Activated CD4-positive, alpha-beta memory T cell treated with anti-CD3 and anti-CD28 coated beads, Interleukin-2, amount 10 ng/mL, durations not matched to agents 7 days and 5 days (primary cell): ENCODE measurements around the gene CAMK2B. TPM values are rescaled to one million over a fixed set of nuclear protein-coding genes. Genes with fewer than 3 reads are reported as not detected.

ENCODE experiments used
- CTCF ChIA-PET: fragments of 350-600 bp; sonication (Branson Sonifier 250); formaldehyde crosslinking; loops from one replicate; lab custom pipeline; 2021; ENCODE audit warnings: antibody characterized with exemption, inconsistent platforms; lab: Charles Lee
- POLR2A ChIA-PET: fragments of 350-600 bp; sonication (Branson Sonifier 250); formaldehyde crosslinking; loops from one replicate; lab custom pipeline; 2021; ENCODE audit warnings: antibody characterized with exemption; lab: Charles Lee
- DNase-seq: peaks from one replicate; pipeline ENCODE4 v3.0.0-alpha.2; 2020
- H3K27ac Mint-ChIP-seq: one replicate; pipeline ENCODE4 v1.8.0; 2021; ENCODE audit warnings: mild to moderate bottlenecking, mixed read lengths
- H3K27me3 Mint-ChIP-seq: one replicate; pipeline ENCODE4 v1.8.0; 2021; ENCODE audit warnings: mixed read lengths
- H3K36me3 Mint-ChIP-seq: one replicate; pipeline ENCODE4 v1.8.0; 2021; ENCODE audit warnings: low read depth, mixed read lengths
- H3K4me1 Mint-ChIP-seq: one replicate; pipeline ENCODE4 v1.8.0; 2021; ENCODE audit warnings: mixed read lengths
- H3K4me3 Mint-ChIP-seq: one replicate; pipeline ENCODE4 v1.8.0; 2021; ENCODE audit warnings: mild to moderate bottlenecking, mixed read lengths
- H3K9me3 Mint-ChIP-seq: one replicate; pipeline ENCODE4 v1.8.0; 2021; ENCODE audit warnings: mixed read lengths
- total RNA-seq, 2 experiments: library from RNA; stranded (reverse); gene quantifications; one replicate each; pipeline ENCODE4 v1.2.3, GENCODE V29; 2021

CAMK2B gene
- total RNA-seq, 2 experiments from 2014 or later: 0.10 TPM; not detected in 1

- peak; percentile 10 for DNase-seq
- ChIA-PET POLR2A (no interaction called here), CTCF (no interaction called here)
- no peaks in the 10 kb centered on the region for H3K9me3 Mint-ChIP-seq
- H3K4me3 Mint-ChIP-seq: no peak overlapping the region
- no peak overlapping the region for H3K27ac Mint-ChIP-seq
- H3K36me3 Mint-ChIP-seq: no peaks in the 10 kb centered on the region
- peaks cover 5% of the 10 kb centered on the region for H3K4me1 Mint-ChIP-seq
- H3K27me3 Mint-ChIP-seq: peaks cover 34% of the 10 kb centered on the region
Measured at GRCh38 chr7:44311561-44312495, 13.6 kb downstream of the CAMK2B start.

- ChIA-PET CTCF (no interaction called here), POLR2A (no interaction called here)
- Mint-ChIP-seq H3K9me3 (no peaks in the 10 kb centered on the region), H3K4me3 (no peak overlapping the region), H3K27me3 (peaks cover 23% of the 10 kb centered on the region), H3K4me1 (peaks cover 8% of the 10 kb centered on the region), H3K36me3 (no peaks in the 10 kb centered on the region), H3K27ac (no peak overlapping the region)
- DNase-seq: peak; percentile 15
Measured at GRCh38 chr7:44310221-44310848, 15.1 kb downstream of the CAMK2B start.

- no peak overlapping the region for H3K27ac Mint-ChIP-seq
- no peaks in the 10 kb centered on the region for H3K36me3 Mint-ChIP-seq
- H3K4me1 Mint-ChIP-seq: peaks cover 8% of the 10 kb centered on the region
- H3K27me3 Mint-ChIP-seq: peaks cover 17% of the 10 kb centered on the region
- POLR2A ChIA-PET: no interaction called here
- CTCF ChIA-PET: no interaction called here
- H3K4me3 Mint-ChIP-seq: no peak overlapping the region
- DNase-seq: peak; percentile 31
- no peaks in the 10 kb centered on the region for H3K9me3 Mint-ChIP-seq
Measured at GRCh38 chr7:44309271-44310091, 15.9 kb downstream of the CAMK2B start.

GRCh38 chr7:44308596-44309270 is 16.7 kb downstream of the CAMK2B start:
- H3K36me3 Mint-ChIP-seq: no peaks in the 10 kb centered on the region
- POLR2A ChIA-PET: no interaction called here
- DNase-seq: peak; percentile 14
- no peak overlapping the region for H3K27ac Mint-ChIP-seq
- CTCF ChIA-PET: no interaction called here
- no peaks in the 10 kb centered on the region for H3K9me3 Mint-ChIP-seq
- H3K27me3 Mint-ChIP-seq: peaks cover 18% of the 10 kb centered on the region
- H3K4me3 Mint-ChIP-seq: no peak overlapping the region
- H3K4me1 Mint-ChIP-seq: peaks cover 8% of the 10 kb centered on the region

GRCh38 chr7:44307905-44308595 is 17.3 kb downstream of the CAMK2B start:
- Mint-ChIP-seq H3K27ac (no peak overlapping the region), H3K4me1 (peaks cover 8% of the 10 kb centered on the region), H3K27me3 (peaks cover 22% of the 10 kb centered on the region), H3K36me3 (no peaks in the 10 kb centered on the region), H3K9me3 (no peaks in the 10 kb centered on the region), H3K4me3 (no peak overlapping the region)
- CTCF ChIA-PET: no interaction called here
- DNase-seq: peak; percentile 13
- POLR2A ChIA-PET: no interaction called here

- Mint-ChIP-seq H3K4me3 (no peak overlapping the region), H3K27ac (no peak overlapping the region), H3K4me1 (peaks cover 8% of the 10 kb centered on the region), H3K27me3 (peaks cover 25% of the 10 kb centered on the region), H3K9me3 (no peaks in the 10 kb centered on the region), H3K36me3 (no peaks in the 10 kb centered on the region)
- DNase-seq: peak; percentile 19
- POLR2A ChIA-PET: no interaction called here
- CTCF ChIA-PET: no interaction called here
Measured at GRCh38 chr7:44307301-44307900, 18.0 kb downstream of the CAMK2B start.

GRCh38 chr7:44306606-44307005 is 18.8 kb downstream of the CAMK2B start:
- no peak overlapping the region for H3K27ac Mint-ChIP-seq
- H3K9me3 Mint-ChIP-seq: no peaks in the 10 kb centered on the region
- peak; percentile 10 for DNase-seq
- ChIA-PET CTCF (no interaction called here), POLR2A (no interaction called here)
- no peak overlapping the region for H3K4me3 Mint-ChIP-seq
- H3K27me3 Mint-ChIP-seq: peaks cover 25% of the 10 kb centered on the region
- peaks cover 8% of the 10 kb centered on the region for H3K4me1 Mint-ChIP-seq
- H3K36me3 Mint-ChIP-seq: no peaks in the 10 kb centered on the region

GRCh38 chr7:44305564-44306507 is 19.6 kb downstream of the CAMK2B start:
- ChIA-PET CTCF (no interaction called here), POLR2A (no interaction called here)
- peak; percentile 13 for DNase-seq
- Mint-ChIP-seq H3K27me3 (peaks cover 25% of the 10 kb centered on the region), H3K9me3 (no peaks in the 10 kb centered on the region), H3K27ac (no peak overlapping the region), H3K4me3 (no peak overlapping the region), H3K4me1 (peaks cover 8% of the 10 kb centered on the region), H3K36me3 (no peaks in the 10 kb centered on the region)

- peaks cover 60% of the 10 kb centered on the region for H3K27me3 Mint-ChIP-seq
- POLR2A ChIA-PET: no interaction called here
- no peaks in the 10 kb centered on the region for H3K4me1 Mint-ChIP-seq
- no peak overlapping the region for H3K27ac Mint-ChIP-seq
- CTCF ChIA-PET: no interaction called here
- no peak overlapping the region for H3K4me3 Mint-ChIP-seq
- no peak for DNase-seq
- no peaks in the 10 kb centered on the region for H3K36me3 Mint-ChIP-seq
- no peaks in the 10 kb centered on the region for H3K9me3 Mint-ChIP-seq
Measured at GRCh38 chr7:44294325-44295069, 30.9 kb downstream of the CAMK2B start.

- ChIA-PET CTCF (no interaction called here), POLR2A (no interaction called here)
- no peak overlapping the region for H3K27ac Mint-ChIP-seq
- no peaks in the 10 kb centered on the region for H3K4me1 Mint-ChIP-seq
- no peaks in the 10 kb centered on the region for H3K36me3 Mint-ChIP-seq
- no peaks in the 10 kb centered on the region for H3K9me3 Mint-ChIP-seq
- peak; percentile 8 for DNase-seq
- no peak overlapping the region for H3K4me3 Mint-ChIP-seq
- H3K27me3 Mint-ChIP-seq: peaks cover 57% of the 10 kb centered on the region
Measured at GRCh38 chr7:44293561-44294324, 31.7 kb downstream of the CAMK2B start.
